Activated T-helper 9 cell treated with anti-CD3 and anti-CD28 coated beads, Interleukin-2, amount 50 U/mL, for 16 hours (primary cell): Measurements from ENCODE around the gene PGBD5.

Experiments
- DNase-seq: peaks from one replicate; pipeline ENCODE4 v3.0.0-alpha.2; 2020; ENCODE audit warnings: low read depth

PGBD5 gene

GRCh38 chr1:230321741-230322420, 104.3 kb downstream of the PGBD5 start:
- DNase-seq, result no peak

GRCh38 chr1:230321341-230321740, 104.8 kb downstream of the PGBD5 start:
- no peak for DNase-seq

- no peak for DNase-seq
These were observed 105.3 kb downstream of the PGBD5 start for GRCh38 chr1:230320804-230321203.

GRCh38 chr1:230319014-230319747, 107.0 kb downstream of the PGBD5 start:
- DNase-seq, result no peak

- DNase-seq, result no peak
These were observed 108.0 kb downstream of the PGBD5 start for GRCh38 chr1:230317823-230318819.

- DNase-seq, result no peak
These were observed 109.0 kb downstream of the PGBD5 start for GRCh38 chr1:230316864-230317745.

GRCh38 chr1:230315099-230315498, 111.0 kb downstream of the PGBD5 start:
- DNase-seq, result no peak

GRCh38 chr1:230314142-230314470, 112.0 kb downstream of the PGBD5 start:
- no peak for DNase-seq

GRCh38 chr1:230313453-230314141, 112.5 kb downstream of the PGBD5 start:
- no peak for DNase-seq

- no peak for DNase-seq
These were observed 113.5 kb downstream of the PGBD5 start for GRCh38 chr1:230312676-230313075.

- peak; percentile 46 for DNase-seq
These were observed 115.6 kb downstream of the PGBD5 start for GRCh38 chr1:230310381-230311163.

- DNase-seq, result no peak
These were observed 116.4 kb downstream of the PGBD5 start for GRCh38 chr1:230309646-230310177.

- DNase-seq, result no peak
These were observed 117.3 kb downstream of the PGBD5 start for GRCh38 chr1:230308821-230309220.

- no peak for DNase-seq
These were observed 118.1 kb downstream of the PGBD5 start for GRCh38 chr1:230308039-230308438.

- no peak for DNase-seq
These were observed 118.9 kb downstream of the PGBD5 start for GRCh38 chr1:230307213-230307612.

- DNase-seq, result no peak
These were observed 120.0 kb downstream of the PGBD5 start for GRCh38 chr1:230306169-230306568.

GRCh38 chr1:230303822-230304221, 122.3 kb downstream of the PGBD5 start:
- DNase-seq, result no peak

- no peak for DNase-seq
These were observed 123.1 kb downstream of the PGBD5 start for GRCh38 chr1:230303069-230303468.

GRCh38 chr1:230301822-230302221, 124.3 kb downstream of the PGBD5 start:
- no peak for DNase-seq

GRCh38 chr1:230301322-230301721, 124.8 kb downstream of the PGBD5 start:
- no peak for DNase-seq
